HEK293 (cell line): ENCODE results near the gene KLF13.

Experiments used
- CTCF ChIA-PET: fragments of 350-600 bp; formaldehyde crosslinking; extraction: SDS; loops from one replicate; lab custom pipeline; 2021; ENCODE audit warnings: antibody characterized with exemption; lab: Yijun Ruan, JAX
- POLR2A ChIA-PET: fragments of 300-600 bp; formaldehyde crosslinking; extraction: SDS; loops from one replicate; lab custom pipeline; 2020; ENCODE audit warnings: antibody characterized with exemption, inconsistent platforms; lab: Yijun Ruan, JAX
- H3K27ac ChIP-seq: fragments of 200-500 bp; sonication (Bioruptor generic); 2 replicates; pipeline ENCODE4 v1.5.1; 2014; ENCODE audit warnings: low read depth, low read length, control low read depth, inconsistent platforms; ENCODE audit errors: extremely low read depth
- H3K36me3 ChIP-seq, 2 experiments: fragments of 200-500 bp in 1 of 2; sonication (Bioruptor generic) in 1 of 2; 1 replicate in 1 of 2; 2 replicates in 1 of 2; pipeline ENCODE4 v1.5.1; 2014 to 2017; ENCODE audit warnings: inconsistent platforms in 2 of 2, low read length in 2 of 2; ENCODE audit not compliant: control insufficient read depth in 2 of 2, insufficient read depth in 1 of 2
- H3K4me1 ChIP-seq: fragments of 200-500 bp; sonication (Bioruptor generic); 2 replicates; pipeline ENCODE4 v1.5.1; 2014; ENCODE audit warnings: mild to moderate bottlenecking, low read length, inconsistent platforms; ENCODE audit not compliant: control insufficient read depth, insufficient read depth
- H3K4me3 ChIP-seq: 2 replicates; pipeline ENCODE4 v1.5.1; 2011; ENCODE audit warnings: low read depth, mild to moderate bottlenecking, control low read depth, low read length, moderate library complexity
- H3K9me3 ChIP-seq: fragments of 200-500 bp; sonication (Bioruptor generic); 2 replicates; pipeline ENCODE4 v1.5.1; 2014; ENCODE audit warnings: low read depth, low read length, inconsistent platforms; ENCODE audit not compliant: control insufficient read depth, insufficient read depth
- GLI2 ChIP-seq: fragments of 450-650 bp; formaldehyde crosslinking; IDR thresholded peaks from 2 replicates; pipeline ENCODE4; 2017; ENCODE audit warnings: missing biosample characterization, missing genetic modification characterization, low read depth, borderline replicate concordance
- KLF1 ChIP-seq: fragments of 450-650 bp; formaldehyde crosslinking; IDR thresholded peaks from 2 replicates; pipeline ENCODE4 v1.5.1; 2016; ENCODE audit warnings: missing biosample characterization, missing genetic modification characterization
- KLF16 ChIP-seq: fragments of 450-650 bp; formaldehyde crosslinking; IDR thresholded peaks from 2 replicates; pipeline ENCODE4 v1.5.1; 2017; ENCODE audit warnings: missing biosample characterization, missing genetic modification characterization
- KLF8 ChIP-seq: fragments of 450-650 bp; formaldehyde crosslinking; IDR thresholded peaks from 2 replicates; pipeline ENCODE4 v1.5.1; 2016; ENCODE audit warnings: missing biosample characterization, missing genetic modification characterization
- RBAK ChIP-seq: fragments of 450-650 bp; formaldehyde crosslinking; IDR thresholded peaks from 2 replicates; pipeline ENCODE4 v1.5.1; 2016; ENCODE audit warnings: missing biosample characterization, missing genetic modification characterization
- SCRT1 ChIP-seq: fragments of 450-650 bp; formaldehyde crosslinking; IDR thresholded peaks from 2 replicates; pipeline ENCODE4 v1.5.1; 2016; ENCODE audit warnings: missing biosample characterization, missing genetic modification characterization, borderline replicate concordance
- SETDB1 ChIP-seq: IDR thresholded peaks from one replicate; pipeline ENCODE4 v1.6.1; 2017; ENCODE audit warnings: mild to moderate bottlenecking, low read length, moderate library complexity, mixed read lengths; ENCODE audit not compliant: insufficient read length
- ZBTB44 ChIP-seq: fragments of 450-650 bp; IDR thresholded peaks from 2 replicates; pipeline ENCODE4 v1.5.1; 2018; ENCODE audit warnings: missing biosample characterization, mild to moderate bottlenecking, missing genetic modification characterization
- ZFP37 ChIP-seq: fragments of 450-650 bp; formaldehyde crosslinking; IDR thresholded peaks from 2 replicates; pipeline ENCODE4 v1.5.1; 2016; ENCODE audit warnings: missing biosample characterization, missing genetic modification characterization
- ZFP69B ChIP-seq: fragments of 450-650 bp; formaldehyde crosslinking; IDR thresholded peaks from 2 replicates; pipeline ENCODE4 v1.5.1; 2016; ENCODE audit warnings: missing biosample characterization, missing genetic modification characterization
- ZNF174 ChIP-seq: fragments of 450-650 bp; formaldehyde crosslinking; IDR thresholded peaks from 2 replicates; pipeline ENCODE4 v1.5.0; 2017; ENCODE audit warnings: missing biosample characterization, mild to moderate bottlenecking, missing genetic modification characterization
- ZNF19 ChIP-seq: fragments of 450-650 bp; formaldehyde crosslinking; IDR thresholded peaks from 2 replicates; pipeline ENCODE4; 2016; ENCODE audit warnings: missing biosample characterization, missing genetic modification characterization, low read depth
- ZNF202 ChIP-seq: fragments of 450-650 bp; formaldehyde crosslinking; IDR thresholded peaks from 2 replicates; pipeline ENCODE4 v1.5.1; 2016; ENCODE audit warnings: missing biosample characterization, missing genetic modification characterization, borderline replicate concordance
- ZNF214 ChIP-seq: fragments of 450-650 bp; formaldehyde crosslinking; IDR thresholded peaks from 2 replicates; pipeline ENCODE4 v1.5.1; 2017; ENCODE audit warnings: missing biosample characterization, mild to moderate bottlenecking, missing genetic modification characterization, borderline replicate concordance
- ZNF24 ChIP-seq: fragments of 450-650 bp; formaldehyde crosslinking; IDR thresholded peaks from 2 replicates; pipeline ENCODE4 v1.5.1; 2016; ENCODE audit warnings: missing biosample characterization, missing genetic modification characterization
- ZNF394 ChIP-seq: fragments of 450-650 bp; formaldehyde crosslinking; IDR thresholded peaks from 2 replicates; pipeline ENCODE4 v1.5.1; 2016; ENCODE audit warnings: missing biosample characterization, missing genetic modification characterization, mild to moderate bottlenecking, moderate library complexity, borderline replicate concordance
- ZNF48 ChIP-seq: fragments of 450-650 bp; formaldehyde crosslinking; IDR thresholded peaks from 2 replicates; pipeline ENCODE4 v1.5.1; 2016; ENCODE audit warnings: missing biosample characterization, missing genetic modification characterization
- ZNF513 ChIP-seq: fragments of 450-650 bp; IDR thresholded peaks from 2 replicates; pipeline ENCODE4 v1.5.1; 2018; ENCODE audit warnings: missing biosample characterization, missing genetic modification characterization
- ZNF530 ChIP-seq: fragments of 450-650 bp; formaldehyde crosslinking; IDR thresholded peaks from 2 replicates; pipeline ENCODE4 v1.5.1; 2016; ENCODE audit warnings: low read depth, missing biosample characterization, missing genetic modification characterization
- ZNF560 ChIP-seq: fragments of 450-650 bp; formaldehyde crosslinking; IDR thresholded peaks from 2 replicates; pipeline ENCODE4 v1.5.1; 2017; ENCODE audit warnings: missing biosample characterization, missing genetic modification characterization, borderline replicate concordance
- ZNF571 ChIP-seq: fragments of 450-650 bp; formaldehyde crosslinking; IDR thresholded peaks from 2 replicates; pipeline ENCODE4 v1.5.0; 2017; ENCODE audit warnings: missing biosample characterization, missing genetic modification characterization
- ZNF621 ChIP-seq: fragments of 450-650 bp; formaldehyde crosslinking; IDR thresholded peaks from 2 replicates; pipeline ENCODE4 v1.5.1; 2017; ENCODE audit warnings: missing biosample characterization, missing genetic modification characterization
- ZNF76 ChIP-seq: fragments of 450-650 bp; formaldehyde crosslinking; IDR thresholded peaks from 2 replicates; pipeline ENCODE4; 2016; ENCODE audit warnings: low read depth, missing biosample characterization, missing genetic modification characterization, borderline replicate concordance
- TF ChIP-seq, protein P1 (sequence below): fragments of 450-650 bp; formaldehyde crosslinking; IDR thresholded peaks from 2 replicates; pipeline ENCODE4 v1.5.1; 2016; ENCODE audit warnings: missing biosample characterization, missing genetic modification characterization
- TF ChIP-seq, protein P2 (sequence below): fragments of 450-650 bp; formaldehyde crosslinking; IDR thresholded peaks from 2 replicates; pipeline ENCODE4 v1.5.1; 2016; ENCODE audit warnings: missing biosample characterization, missing genetic modification characterization, low read depth
- TF ChIP-seq, protein P3 (sequence below): fragments of 450-650 bp; formaldehyde crosslinking; IDR thresholded peaks from 2 replicates; pipeline ENCODE4 v1.5.1; 2017; ENCODE audit warnings: missing biosample characterization, missing genetic modification characterization

The KLF13 gene

GRCh38 chr15:31329640-31330010, 3.0 kb downstream of the KLF13 start (continued):
- TF ChIP-seq ZNF19 (tag by site-specific recombination), result no peak
- no peak for TF ChIP-seq GLI2 (tag by site-specific recombination)
- no peak for TF ChIP-seq ZNF530 (tag by site-specific recombination)
- TF ChIP-seq ZFP37 (tag by site-specific recombination), result no peak
- TF ChIP-seq ZNF394, result no peak
- no peak for TF ChIP-seq SCRT1
- TF ChIP-seq ZFP69B, result no peak
- no peak for TF ChIP-seq ZNF48 (tag by site-specific recombination)
- TF ChIP-seq ZNF621 (tag by site-specific recombination), result no peak
- TF ChIP-seq KLF1 (tag by site-specific recombination), result no peak
- TF ChIP-seq, all 188 proteins: peak for 0

- no peaks in the 10 kb centered on the region for H3K4me1 ChIP-seq
- ChIA-PET CTCF (no interaction called here), POLR2A (no interaction called here)
- no peaks in the 10 kb centered on the region for H3K9me3 ChIP-seq
- no peak for TF ChIP-seq ZNF571
- TF ChIP-seq ZBTB44 (tag by site-specific recombination), result no peak
- TF ChIP-seq, protein P1, sequence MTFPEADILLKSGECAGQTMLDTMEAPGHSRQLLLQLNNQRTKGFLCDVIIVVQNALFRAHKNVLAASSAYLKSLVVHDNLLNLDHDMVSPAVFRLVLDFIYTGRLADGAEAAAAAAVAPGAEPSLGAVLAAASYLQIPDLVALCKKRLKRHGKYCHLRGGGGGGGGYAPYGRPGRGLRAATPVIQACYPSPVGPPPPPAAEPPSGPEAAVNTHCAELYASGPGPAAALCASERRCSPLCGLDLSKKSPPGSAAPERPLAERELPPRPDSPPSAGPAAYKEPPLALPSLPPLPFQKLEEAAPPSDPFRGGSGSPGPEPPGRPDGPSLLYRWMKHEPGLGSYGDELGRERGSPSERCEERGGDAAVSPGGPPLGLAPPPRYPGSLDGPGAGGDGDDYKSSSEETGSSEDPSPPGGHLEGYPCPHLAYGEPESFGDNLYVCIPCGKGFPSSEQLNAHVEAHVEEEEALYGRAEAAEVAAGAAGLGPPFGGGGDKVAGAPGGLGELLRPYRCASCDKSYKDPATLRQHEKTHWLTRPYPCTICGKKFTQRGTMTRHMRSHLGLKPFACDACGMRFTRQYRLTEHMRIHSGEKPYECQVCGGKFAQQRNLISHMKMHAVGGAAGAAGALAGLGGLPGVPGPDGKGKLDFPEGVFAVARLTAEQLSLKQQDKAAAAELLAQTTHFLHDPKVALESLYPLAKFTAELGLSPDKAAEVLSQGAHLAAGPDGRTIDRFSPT (tag by site-specific recombination), result no peak
- TF ChIP-seq KLF8 (tag by site-specific recombination), result no peak
- TF ChIP-seq ZNF76, result no peak
- no peak for TF ChIP-seq SETDB1
- TF ChIP-seq, protein P2, sequence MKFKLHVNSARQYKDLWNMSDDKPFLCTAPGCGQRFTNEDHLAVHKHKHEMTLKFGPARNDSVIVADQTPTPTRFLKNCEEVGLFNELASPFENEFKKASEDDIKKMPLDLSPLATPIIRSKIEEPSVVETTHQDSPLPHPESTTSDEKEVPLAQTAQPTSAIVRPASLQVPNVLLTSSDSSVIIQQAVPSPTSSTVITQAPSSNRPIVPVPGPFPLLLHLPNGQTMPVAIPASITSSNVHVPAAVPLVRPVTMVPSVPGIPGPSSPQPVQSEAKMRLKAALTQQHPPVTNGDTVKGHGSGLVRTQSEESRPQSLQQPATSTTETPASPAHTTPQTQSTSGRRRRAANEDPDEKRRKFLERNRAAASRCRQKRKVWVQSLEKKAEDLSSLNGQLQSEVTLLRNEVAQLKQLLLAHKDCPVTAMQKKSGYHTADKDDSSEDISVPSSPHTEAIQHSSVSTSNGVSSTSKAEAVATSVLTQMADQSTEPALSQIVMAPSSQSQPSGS (tag by site-specific recombination), result no peak
- no peak for TF ChIP-seq RBAK (tag by site-specific recombination)
- TF ChIP-seq ZNF214 (tag by site-specific recombination), result no peak
- no peak for TF ChIP-seq ZNF24
- TF ChIP-seq ZNF621 (tag by site-specific recombination), result no peak
- no peaks in the 10 kb centered on the region for H3K36me3 ChIP-seq
- H3K4me3 ChIP-seq, result no peak overlapping the region
- H3K27ac ChIP-seq, result no peak overlapping the region
Observed at GRCh38 chr15:31330111-31330785, 3.6 kb downstream of the KLF13 start.

- TF ChIP-seq ZNF202 (tag by site-specific recombination), result no peak
- no peak for TF ChIP-seq ZNF174 (tag by site-specific recombination)
- TF ChIP-seq ZNF513, result no peak
- TF ChIP-seq, protein P3, sequence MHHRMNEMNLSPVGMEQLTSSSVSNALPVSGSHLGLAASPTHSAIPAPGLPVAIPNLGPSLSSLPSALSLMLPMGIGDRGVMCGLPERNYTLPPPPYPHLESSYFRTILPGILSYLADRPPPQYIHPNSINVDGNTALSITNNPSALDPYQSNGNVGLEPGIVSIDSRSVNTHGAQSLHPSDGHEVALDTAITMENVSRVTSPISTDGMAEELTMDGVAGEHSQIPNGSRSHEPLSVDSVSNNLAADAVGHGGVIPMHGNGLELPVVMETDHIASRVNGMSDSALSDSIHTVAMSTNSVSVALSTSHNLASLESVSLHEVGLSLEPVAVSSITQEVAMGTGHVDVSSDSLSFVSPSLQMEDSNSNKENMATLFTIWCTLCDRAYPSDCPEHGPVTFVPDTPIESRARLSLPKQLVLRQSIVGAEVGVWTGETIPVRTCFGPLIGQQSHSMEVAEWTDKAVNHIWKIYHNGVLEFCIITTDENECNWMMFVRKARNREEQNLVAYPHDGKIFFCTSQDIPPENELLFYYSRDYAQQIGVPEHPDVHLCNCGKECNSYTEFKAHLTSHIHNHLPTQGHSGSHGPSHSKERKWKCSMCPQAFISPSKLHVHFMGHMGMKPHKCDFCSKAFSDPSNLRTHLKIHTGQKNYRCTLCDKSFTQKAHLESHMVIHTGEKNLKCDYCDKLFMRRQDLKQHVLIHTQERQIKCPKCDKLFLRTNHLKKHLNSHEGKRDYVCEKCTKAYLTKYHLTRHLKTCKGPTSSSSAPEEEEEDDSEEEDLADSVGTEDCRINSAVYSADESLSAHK (tag by site-specific recombination), result no peak
- TF ChIP-seq ZNF560 (tag by site-specific recombination), result no peak
- TF ChIP-seq KLF16, result no peak
- TF ChIP-seq, all 188 proteins: peak for 0
- ChIA-PET POLR2A (no interaction called here), CTCF (no interaction called here)
- Histone ChIP-seq H3K36me3 (no peaks in the 10 kb centered on the region), H3K4me3 (no peak overlapping the region), H3K9me3 (no peaks in the 10 kb centered on the region), H3K27ac (no peak overlapping the region), H3K4me1 (peaks cover 2% of the 10 kb centered on the region; the same call in 1 of the 2 replicates)
Observed at GRCh38 chr15:31330836-31331235, 4.2 kb downstream of the KLF13 start.
